ENCODE data around the gene TBC1D9B. TPM values are rescaled to one million over a fixed set of nuclear protein-coding genes. Genes with fewer than 3 reads are reported as not detected.

The TBC1D9B gene
- total RNA-seq, 1 donor from 2014 or later = 149 TPM

DNA sequence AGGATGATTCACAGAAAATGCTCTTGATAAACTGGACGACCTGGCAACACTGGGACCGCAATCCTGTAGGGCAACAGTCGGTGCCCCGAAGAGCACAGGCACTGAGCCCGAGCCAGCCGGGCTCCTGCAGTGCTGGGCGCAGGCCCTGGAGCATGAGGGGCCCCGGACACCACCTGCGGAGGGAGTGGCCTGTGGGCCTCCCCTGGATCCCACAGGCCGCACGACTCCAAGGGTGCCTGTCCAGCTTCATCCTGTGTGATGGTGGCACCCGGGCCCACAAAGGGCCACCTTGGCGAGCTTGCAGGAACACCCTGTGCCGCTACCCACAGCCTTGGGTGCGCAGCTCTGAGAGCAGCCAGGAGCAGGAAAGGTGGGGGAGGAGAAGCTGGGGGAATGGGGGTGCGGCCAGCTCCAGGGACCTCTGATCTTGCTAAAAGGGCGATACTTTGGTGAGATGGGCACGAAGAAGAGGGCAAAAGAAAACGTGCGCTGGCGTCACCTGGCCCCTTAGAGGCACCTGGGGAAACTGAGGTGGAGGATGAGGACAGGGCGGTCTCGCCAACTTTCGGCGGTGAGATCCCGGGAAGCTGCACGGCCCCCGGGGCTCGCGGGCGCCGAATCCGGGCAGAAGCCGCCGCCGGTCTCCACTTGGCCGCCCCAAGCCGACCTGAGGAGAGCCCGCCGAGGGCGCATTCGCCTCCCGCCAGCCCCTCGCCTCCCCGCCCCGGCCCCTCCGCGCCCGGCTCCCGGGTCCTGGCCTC lies 722 bp downstream of the TBC1D9B start:
- no peak for DNase-seq (ENCODE audit: low spot score)

DNA sequence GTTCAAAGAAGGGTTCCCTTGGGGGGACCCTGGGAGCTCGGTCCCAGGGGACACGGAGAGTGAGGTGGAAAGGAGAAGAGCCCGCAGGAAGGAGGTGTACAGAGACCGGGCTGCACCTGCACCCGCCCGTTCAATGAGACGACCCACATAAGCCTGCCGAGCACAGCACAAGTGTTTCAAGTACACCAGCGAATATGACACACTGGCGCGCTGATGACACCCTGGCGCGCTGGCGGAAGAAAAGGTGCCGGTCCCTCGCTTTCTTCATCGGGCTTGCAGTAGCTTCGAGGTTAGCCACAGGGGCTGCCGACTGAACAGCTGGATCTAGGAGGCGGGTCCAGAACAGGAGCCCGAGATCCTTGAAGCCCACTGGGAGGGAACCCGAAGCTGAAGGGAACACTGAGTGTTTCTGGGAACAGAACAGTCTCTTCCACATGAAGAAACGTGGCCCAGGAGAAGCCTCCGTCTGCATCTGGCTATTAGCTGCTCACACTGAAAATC lies 1.4 kb downstream of the TBC1D9B start:
- no peak for DNase-seq (ENCODE audit: low spot score)

DNA sequence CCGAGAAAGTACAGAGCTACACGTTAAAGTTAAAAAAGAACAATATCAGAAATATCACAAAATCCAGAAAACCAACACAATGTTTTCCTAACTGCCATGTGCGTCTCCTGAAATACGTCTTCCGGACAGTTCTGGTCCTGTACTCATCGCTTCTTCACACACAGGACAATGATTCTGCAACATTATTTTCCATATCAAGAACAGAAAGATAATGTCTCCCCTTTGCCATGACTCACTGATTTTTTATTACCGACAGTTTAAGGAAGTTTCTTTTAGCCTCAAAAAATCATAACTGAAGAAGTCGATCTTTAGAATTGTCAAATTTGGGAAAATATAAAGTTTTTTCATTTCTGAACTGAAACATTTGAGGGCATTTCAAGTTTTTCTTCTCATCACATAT lies 2.5 kb downstream of the TBC1D9B start:
- DNase-seq (ENCODE audit: low spot score) = no peak

DNA sequence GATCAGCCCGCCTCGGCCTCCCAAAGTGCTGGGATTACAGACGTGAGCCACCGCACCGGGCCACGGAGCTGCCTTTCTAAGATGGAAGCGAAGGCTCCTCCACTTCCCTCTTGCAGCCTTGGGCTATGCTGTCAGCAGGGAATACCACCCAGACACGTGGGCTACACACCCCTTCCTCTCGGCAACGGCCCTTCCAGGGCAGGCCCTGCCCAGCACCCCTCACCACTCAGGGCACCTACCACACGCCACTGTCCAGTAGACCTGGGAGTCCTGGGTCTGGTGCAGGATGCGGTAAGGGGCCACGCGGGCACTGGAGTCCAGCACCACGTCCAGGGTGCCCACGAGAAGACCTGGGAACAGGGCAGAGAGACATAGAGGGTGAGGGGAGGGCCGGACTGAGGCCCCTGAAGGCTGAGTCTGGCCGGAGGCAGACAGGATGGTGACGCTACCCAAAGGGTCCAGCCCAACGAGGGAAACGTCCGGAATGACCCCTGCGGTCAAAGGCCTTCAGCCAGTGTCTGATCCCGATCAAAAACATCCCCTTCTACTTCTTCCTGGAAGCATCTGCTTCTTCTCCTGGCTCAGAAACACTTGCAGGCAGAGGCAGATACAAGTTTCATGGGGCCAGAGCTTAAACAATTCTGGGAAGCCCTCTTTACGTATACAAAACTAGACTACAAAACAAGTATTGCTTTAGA lies 3.1 kb downstream of the TBC1D9B start:
- DNase-seq (ENCODE audit: low spot score) = no peak

DNA sequence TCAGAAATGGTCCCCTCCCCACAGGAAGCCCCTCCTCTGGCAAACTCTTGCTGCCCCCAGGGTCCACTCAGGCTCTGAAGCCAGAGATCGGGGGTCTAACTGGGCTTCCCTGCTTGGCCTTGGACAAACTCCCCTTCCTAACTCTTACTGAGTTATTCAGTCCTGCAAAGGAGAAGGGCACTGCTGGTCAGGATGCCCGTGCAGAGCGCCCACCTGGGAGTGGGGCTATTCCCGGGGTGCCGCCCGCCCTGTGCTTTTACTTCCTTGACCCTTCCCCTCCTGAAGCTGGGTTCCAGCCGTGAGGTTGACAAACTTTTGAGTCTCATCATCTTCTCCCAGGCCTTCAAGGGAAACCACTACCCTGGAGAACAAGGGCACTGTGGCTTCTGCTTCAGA lies 4.9 kb downstream of the TBC1D9B start:
- DNase-seq (ENCODE audit: low spot score) = no peak

DNA sequence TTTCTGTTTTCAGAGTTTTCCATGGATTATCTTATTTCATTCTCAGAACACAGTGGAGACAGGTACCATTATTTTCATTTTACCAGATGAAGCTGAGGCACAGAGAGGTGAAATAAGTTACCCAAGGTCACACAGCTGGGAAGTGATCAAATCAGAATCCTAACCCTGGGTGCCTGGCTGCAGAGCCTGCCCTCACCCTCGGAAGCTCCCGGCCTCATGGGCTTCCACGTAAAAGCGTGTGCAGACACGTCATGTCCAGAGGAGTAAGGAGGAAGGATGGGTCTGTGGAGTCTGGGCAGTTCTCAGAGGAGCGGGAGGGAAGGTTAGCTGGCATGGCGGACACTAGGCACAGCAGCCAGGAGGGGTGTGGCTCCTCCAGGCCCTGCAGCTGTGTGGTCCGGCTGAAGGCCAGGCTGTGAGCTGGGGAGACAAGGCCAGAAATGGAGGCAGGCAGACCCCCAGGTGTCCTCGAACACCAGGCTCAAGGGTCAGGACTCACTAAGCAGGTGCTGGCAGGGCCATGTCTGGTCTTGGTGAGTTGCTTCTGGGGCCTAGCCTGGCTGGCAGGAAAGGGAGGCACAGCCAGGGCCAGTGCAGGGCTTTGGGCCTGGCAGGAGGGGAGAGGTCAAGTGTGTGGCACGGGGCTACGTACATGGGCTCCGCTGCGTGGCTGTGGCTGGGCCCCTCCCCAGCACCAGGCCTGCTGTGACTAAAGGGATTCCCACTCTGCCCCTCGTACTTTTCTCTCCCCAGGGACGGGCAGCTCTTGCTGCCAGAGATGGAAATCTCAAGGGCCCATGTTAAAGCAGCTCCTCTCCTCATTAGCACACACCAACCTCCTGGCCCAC lies 5.6 kb downstream of the TBC1D9B start:
- no peak for DNase-seq (ENCODE audit: low spot score)

DNA sequence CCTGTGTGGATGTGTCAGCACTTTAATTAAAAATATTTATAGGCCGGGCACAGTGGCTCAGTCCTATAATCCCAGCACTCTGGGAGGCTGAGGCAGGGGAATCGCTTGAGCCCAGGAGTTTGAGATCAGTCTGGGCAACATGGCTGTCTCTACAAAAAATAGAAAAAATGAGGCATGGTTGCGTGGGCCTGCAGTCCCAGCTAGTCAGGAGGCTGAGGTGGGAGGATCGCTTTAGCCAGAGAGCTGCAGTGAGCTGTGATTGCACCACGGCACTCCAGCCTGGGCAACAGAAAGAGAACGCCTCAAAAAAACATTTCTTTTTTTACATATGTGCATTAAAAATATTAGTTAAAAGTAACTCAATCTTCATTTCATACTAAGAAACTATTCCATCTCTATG lies 6.2 kb downstream of the TBC1D9B start:
- DNase-seq (ENCODE audit: low spot score) = no peak

GRCh38 chr5:179900711-179901110 lies 7.0 kb downstream of the TBC1D9B start:
- no peak for DNase-seq (ENCODE audit: low spot score)

DNA sequence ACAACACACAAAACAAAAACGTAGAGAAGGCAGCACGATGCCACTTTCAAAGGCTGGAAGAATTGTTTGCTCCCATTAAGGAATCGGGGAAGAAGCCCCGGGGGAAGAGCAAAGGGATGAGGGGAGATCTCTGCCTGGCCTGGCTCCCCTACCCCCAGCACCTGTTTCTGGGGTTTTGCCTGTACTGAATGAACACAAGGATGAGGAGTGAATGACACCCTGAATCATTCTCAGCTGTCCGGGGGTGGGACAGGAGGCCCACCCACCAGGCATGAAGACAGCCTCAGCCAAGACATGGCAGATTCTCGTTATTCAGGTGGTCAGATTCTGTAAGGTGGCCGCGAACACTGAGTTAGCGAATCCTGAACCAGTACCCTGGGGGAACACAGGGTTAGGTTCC lies 7.5 kb downstream of the TBC1D9B start:
- no peak for DNase-seq (ENCODE audit: low spot score)

DNA sequence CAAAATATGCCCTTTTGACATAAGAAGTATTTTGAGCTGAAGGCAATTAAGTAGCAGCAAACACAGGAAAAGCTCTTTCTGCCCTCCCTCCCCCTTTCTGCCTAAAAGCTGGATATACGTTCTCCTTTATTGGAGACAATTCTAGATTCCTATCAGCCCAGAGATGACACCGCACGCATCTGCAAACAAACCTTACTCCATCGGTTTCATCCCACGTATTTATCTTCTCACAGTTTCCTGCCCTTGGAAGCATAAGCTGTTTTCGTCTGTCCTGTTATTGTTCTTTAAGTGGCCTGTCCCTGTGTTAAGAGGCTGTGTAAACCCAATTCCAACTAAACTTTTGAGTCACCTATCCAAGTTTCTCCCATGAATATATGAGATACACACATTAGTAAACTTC lies 11.8 kb downstream of the TBC1D9B start:
- DNase-seq (ENCODE audit: low spot score) = no peak

DNA sequence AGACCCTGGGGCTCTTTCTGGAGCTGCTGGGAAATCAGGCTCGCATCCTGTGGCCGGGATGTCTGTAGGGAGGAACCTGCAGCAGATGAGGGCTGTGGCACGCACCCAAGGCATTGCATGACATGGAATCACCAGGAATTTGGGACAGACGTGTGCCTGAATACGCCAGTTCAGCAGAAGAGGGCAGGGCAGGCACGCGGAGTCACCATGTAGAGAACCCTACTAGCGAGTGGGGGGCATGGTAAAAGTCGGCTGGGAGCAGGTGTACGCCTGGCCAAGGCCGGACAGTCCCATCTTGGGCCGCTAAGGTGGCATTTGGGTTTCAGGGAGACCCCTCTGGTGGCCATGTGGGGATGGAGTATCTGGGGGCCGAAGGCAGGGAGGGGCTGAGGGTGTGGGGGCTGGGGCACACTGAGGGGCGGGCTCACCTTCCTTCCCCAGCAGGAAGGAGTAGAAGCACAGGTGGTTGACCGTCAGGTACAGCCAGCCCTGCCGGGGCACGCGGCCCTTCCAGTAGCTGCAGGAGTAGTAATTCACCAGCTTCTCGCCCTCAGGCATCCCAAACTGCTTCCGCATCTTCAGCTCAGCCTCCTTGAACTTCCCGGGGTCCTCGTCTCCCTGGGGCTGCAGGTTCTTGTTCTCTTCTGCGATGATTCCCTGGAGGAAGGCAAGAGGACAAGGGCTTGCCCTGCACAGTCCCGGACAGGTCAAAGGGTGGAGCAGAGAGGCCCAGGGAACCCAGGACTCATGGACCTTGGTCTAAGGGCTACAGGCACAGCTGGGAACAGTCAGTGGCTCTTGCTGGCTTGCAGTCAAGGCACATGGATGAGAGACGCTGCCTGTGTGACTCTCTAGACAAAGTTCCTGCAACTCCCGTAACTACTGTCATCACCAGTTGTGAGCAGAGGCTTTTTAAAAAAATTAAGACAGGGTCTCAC lies 13.5 kb downstream of the TBC1D9B start:
- DNase-seq (ENCODE audit: low spot score) = no peak

DNA sequence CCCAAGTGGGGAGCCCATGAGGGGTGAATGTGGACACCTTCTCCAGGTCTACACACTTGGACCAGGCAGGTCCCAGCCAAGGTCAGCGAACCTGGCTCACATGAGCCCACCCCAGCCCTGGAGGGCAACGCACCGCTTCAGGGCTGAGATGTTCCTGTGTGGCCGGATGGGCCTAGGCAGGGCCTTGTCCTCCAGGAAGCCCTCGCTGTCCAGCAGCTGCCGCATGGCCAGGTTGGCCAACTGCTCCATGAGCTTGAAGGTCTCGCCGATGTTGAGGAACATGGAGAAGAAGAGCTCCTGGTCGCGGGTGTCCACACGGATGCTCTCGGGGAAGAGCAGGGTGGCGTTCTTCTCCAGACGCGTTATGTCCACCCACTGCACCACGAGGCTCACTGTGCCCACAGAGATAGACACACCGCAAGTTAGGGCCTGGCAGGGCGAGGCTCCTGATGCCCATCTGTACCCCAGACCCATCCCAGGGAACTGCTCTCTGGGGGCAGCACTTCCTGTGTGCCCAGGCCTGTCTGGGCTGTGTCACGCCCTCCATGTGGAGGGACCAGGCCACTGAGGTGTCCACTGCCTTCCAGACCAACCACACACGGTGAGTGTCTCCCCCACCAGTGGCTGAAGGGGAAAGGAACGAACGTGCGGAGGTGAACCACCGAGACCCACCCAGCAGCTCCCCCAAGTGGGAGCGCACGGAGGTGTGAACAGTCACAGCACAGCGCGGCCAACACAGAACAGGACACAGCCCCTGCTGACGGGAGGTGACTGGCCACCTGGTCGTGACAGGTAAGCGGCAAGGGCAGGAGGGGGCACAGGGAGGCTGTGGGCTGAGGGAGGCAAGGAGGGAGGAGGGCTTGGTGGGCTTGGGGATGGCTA lies 14.4 kb downstream of the TBC1D9B start:
- no peak for DNase-seq (ENCODE audit: low spot score)

GRCh38 chr5:179892255-179892654 lies 15.4 kb downstream of the TBC1D9B start:
- no peak for DNase-seq (ENCODE audit: low spot score)

DNA sequence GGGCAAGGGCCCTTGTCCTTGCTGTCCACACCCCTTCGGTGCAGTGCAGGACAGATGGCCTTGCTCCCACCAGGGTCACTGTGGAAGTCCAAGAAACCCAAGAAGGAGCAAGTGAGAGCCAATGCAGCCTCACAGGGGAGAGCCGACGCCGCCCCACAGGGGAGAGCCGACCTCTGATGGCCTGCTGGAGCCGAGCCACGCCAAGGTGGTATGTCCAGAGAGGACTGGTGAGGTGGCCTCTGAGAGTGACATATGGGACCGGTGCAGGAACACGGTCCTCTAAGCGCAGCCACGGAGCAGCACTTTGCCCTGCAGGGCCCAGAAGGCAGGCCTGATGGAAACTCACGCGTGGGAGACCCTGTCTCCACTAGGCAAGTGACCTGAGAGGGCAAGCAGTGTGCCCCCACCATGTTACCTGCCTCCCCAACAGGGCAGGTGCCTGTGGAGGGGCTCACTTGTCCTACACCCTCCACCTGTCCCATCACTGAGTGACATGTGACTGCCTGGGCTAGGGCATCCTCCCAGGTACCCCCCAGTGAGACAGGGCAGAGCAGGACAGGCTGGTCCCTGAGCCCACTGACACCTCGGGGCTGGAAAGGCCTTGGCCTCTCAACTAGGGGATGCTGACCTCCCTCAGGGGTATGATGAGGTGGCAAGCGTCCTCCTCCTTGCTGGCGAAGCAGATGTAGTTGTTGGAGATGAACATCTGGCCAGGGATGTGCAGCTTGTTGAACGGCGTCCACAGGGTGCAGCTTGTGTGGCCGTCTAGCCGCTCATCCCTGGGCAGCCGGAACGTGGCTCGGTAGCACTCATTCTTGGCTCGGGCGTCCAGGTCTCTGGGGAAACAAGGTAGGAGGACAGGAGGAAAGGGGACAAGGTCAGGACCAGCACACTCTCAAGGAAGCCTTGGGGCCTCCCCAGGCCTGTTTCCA lies 16.7 kb downstream of the TBC1D9B start:
- DNase-seq (ENCODE audit: low spot score) = no peak

- no peak for DNase-seq (ENCODE audit: low spot score)
Measured at GRCh38 chr5:179889885-179890284, 17.8 kb downstream of the TBC1D9B start.

DNA sequence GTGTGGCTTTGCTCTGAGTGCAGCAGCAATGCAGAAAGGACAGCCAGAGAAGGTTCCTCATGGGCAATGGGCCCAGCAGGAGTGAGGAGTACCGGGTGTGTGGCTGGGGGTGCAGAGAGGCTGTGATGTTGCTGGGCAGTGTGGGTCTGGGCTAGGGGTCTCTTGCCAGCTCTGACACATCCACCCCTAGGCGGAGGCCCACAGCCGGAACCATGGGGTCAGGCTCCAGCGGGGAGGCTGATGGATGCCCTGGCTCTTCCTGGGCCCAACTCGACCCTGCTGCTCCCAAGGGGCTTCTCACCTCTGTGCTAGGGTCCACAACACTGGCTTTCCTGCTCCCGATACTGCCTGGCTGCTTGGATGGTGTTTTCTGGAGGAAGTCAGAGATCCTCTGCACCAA lies 19.9 kb downstream of the TBC1D9B start:
- no peak for DNase-seq (ENCODE audit: low spot score)

DNA sequence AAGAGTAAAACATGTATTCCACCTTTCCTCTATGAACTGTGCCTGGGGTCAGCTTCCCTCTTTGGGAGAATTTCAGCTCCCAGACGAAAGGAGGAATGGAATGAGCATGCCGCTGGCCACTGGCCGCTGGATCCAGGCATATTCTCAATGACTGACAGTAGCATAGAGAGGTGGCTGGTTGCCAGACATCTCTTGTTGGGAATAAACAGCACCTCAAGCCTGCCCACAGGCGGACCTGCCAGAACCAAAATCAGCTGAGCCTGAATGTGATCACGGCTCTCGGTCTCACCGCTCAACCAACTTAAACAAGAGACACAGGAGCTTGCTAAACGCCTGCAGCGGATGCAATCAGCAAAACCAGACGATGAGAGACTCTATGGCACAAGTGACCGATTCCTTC lies 20.6 kb downstream of the TBC1D9B start:
- no peak for DNase-seq (ENCODE audit: low spot score)

- no peak for DNase-seq (ENCODE audit: low spot score)
Measured at GRCh38 chr5:179886190-179886911, 21.3 kb downstream of the TBC1D9B start.

Data from mucosa of gallbladder (tissue), 1 donor.